ENCODE measurements around the gene NEK9.
"Not testable (repeated sequence)": the region's sequence is repeated elsewhere in the genome, so short reads cannot be mapped to it uniquely, and the experiment has no call there.

NEK9 gene

GRCh38 chr14:75147423-75148071, 20.7 kb upstream of the NEK9 start:
- FAIRE-seq: no peak

GRCh38 chr14:75144944-75145343, 18.1 kb upstream of the NEK9 start:
- no peak for DNase-seq (ENCODE audit: insufficient read length, low spot score)
- FAIRE-seq: no peak

More at GRCh38 chr14:75147423-75148071, 20.7 kb upstream of the NEK9 start:
- DNase-seq (ENCODE audit: insufficient read length, low spot score): no peak

DNA sequence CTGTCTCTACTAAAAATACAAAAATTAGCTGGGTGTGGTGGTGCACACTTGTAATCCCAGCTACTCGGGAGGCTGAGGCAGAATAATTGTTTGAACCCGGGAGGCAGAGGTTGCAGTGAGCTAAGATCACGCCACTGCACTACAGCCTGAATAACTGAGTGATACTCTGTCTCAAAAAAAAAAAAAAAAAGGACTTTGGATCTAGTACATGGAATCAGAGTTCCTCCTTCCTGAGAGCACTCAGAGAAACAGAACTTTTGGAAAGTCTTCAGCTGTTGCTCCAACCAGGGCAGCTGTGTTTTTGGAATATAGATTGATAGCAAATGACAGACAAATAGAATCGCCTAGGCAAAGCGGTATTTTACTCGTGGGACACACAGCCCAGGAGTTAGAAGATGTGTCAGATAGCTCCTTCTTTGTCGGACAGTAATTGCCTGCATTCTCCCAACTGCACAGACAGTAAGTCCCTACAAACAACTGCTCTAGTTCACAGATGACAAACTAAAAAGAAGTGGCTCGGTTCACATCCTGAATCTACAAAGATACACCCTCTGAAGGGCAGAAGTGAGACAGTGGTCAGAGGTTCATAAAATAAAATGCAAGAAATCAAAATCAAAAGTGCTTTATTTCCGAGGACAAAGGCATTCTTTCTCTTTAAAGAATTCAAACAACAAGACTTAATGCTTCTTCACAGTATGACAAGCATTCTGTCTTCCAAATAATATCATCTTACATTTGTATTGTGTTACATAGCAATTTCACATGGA, 17.1 kb upstream of the NEK9 start:
- FAIRE-seq (no peak), DNase-seq (ENCODE audit: insufficient read length, low spot score) (no peak)

DNA sequence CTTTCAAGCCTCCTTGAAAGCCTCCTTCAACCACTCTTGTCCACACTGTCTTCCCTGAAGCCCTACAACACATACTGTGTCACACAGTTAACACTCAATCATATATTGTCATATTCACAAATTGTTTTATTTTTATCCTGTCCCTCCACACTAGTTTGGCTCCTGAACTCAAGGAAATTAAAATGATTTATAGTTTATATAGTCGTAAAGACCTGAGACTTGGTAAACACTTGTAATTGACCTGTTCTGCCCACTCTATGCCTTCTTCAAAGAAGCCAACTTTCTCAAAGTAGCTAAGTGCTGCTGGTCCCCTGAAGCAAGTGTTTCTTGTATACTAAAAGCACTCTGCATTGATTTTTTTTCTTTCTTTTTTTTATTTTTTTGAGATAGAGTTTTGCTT, 15.6 kb upstream of the NEK9 start:
- no peak for DNase-seq (ENCODE audit: insufficient read length, low spot score)
- FAIRE-seq: no peak

GRCh38 chr14:75141967-75142366, 15.1 kb upstream of the NEK9 start:
- DNase-seq (ENCODE audit: insufficient read length, low spot score): no peak

GRCh38 chr14:75141062-75141461, 14.2 kb upstream of the NEK9 start:
- peak; percentile 61 for FAIRE-seq

More at GRCh38 chr14:75141967-75142366, 15.1 kb upstream of the NEK9 start:
- no peak for FAIRE-seq

DNA sequence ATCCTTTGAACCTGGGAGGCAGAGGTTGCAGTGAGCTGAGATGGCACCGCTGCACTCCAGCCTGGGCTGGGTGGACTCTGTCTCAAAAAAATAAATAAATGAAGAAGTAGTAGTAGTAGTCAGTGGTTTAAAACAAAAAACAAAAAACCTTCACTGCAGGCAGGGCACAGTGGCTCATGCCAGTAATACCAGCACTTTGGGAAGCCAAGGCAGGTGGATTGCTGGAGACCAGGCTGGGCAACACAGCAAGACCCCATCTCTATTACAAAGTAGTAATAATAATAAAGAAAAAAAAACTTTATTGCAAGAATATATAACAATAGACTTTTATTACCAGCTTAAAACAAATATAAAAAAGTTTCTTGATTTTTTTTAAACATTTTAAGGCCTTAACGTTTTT, 13.8 kb upstream of the NEK9 start:
- FAIRE-seq (no peak), DNase-seq (ENCODE audit: insufficient read length, low spot score) (no peak)

More at GRCh38 chr14:75141062-75141461, 14.2 kb upstream of the NEK9 start:
- DNase-seq (ENCODE audit: insufficient read length, low spot score): no peak

- FAIRE-seq: no peak
- DNase-seq (ENCODE audit: insufficient read length, low spot score): no peak
Observed at GRCh38 chr14:75139185-75139584, 12.3 kb upstream of the NEK9 start.

- DNase-seq (ENCODE audit: insufficient read length, low spot score) (no peak), FAIRE-seq (peak; percentile 4)
Observed at GRCh38 chr14:75138492-75138891, 11.6 kb upstream of the NEK9 start.

DNA sequence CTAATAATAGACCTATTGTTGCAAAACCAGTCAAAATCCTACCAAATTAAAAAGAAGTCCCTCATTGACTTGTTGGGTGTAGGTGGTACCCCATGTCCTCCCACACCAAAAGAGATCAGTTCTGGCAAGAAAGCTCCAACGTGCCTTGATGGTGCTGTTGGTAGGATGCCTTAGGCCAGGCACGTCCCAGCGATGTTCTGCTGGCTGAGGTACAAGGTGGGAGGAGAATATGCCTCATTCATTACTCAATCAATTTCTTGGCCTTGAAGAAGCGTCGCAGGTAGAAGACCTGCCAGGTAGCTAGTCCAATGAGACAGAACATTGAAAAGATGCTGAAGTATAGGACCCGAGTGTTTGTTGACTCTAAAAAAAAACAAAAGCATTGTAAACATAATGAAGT, 7.8 kb upstream of the NEK9 start:
- DNase-seq (ENCODE audit: insufficient read length, low spot score) (no peak), FAIRE-seq (no peak)

- no peak for DNase-seq (ENCODE audit: insufficient read length, low spot score)
- no peak for FAIRE-seq
Observed at GRCh38 chr14:75133597-75133996, 6.7 kb upstream of the NEK9 start.

DNA sequence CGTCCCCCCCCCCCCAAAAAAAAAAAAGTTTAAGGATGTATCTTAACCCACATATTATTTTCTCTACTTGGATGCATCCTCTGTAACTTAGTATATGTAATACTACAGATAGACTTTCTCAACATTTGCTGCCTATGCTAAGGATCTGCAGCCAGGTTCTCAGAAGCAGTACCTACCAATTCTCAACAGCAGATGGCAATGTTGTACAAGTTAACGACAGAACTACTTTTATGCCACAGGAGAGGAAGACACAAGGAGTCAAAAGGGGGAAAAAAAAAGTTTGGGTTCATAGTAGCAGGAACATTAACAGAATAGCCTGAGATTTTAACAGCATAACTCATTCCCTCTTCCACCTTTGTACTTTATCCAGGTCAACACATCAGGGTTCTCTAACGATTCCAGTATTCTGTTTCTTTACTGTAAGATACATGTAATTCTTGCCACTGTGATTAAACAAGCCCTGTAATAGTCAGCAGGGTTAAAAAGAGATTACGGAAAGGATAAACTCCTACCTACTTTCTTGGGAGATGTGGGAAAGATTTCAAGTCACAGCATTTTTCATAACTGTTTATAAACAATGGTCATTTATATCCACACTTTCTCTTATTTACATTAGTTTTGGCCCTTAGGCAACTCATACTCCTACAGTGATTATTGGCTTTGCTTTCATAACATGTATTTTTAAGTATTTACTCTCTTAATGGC, 5.7 kb upstream of the NEK9 start:
- DNase-seq (ENCODE audit: insufficient read length, low spot score) (no peak), FAIRE-seq (peak; percentile 97)

DNA sequence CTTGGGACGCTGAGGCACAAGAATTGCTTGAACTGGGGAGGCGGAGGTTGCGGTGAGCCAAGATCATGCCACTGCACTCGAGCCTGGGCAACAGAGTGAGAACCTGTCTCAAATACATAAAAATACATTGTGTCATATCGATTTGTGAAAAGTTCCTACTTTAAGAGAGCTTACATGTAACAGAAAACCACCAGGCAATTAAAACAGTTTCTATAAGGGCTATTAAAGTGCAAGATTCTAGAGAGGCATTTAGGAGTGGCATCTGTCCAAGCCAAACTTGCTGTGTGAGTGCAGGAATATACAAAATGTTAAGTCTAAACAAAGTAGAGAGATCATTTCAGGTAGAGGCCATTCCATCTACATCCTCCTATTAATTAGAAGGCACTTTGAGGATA, 1.7 kb upstream of the NEK9 start:
- FAIRE-seq: no peak
- DNase-seq (ENCODE audit: insufficient read length, low spot score): no peak

- FAIRE-seq: no peak
- DNase-seq (ENCODE audit: insufficient read length, low spot score): no peak
Observed at GRCh38 chr14:75127903-75128595, 1.2 kb upstream of the NEK9 start.

GRCh38 chr14:75127474-75127820, 599 bp upstream of the NEK9 start:
- not testable (repeated sequence) for DNase-seq (ENCODE audit: insufficient read length, low spot score); FAIRE-seq

GRCh38 chr14:75126121-75126544, 715 bp downstream of the NEK9 start:
- FAIRE-seq: peak; percentile 58
- no peak for DNase-seq (ENCODE audit: insufficient read length, low spot score)

GRCh38 chr14:75125617-75126016, 1.2 kb downstream of the NEK9 start:
- DNase-seq (ENCODE audit: insufficient read length, low spot score): no peak
- no peak for FAIRE-seq

GRCh38 chr14:75123991-75124390, 2.9 kb downstream of the NEK9 start:
- no peak for DNase-seq (ENCODE audit: insufficient read length, low spot score)
- no peak for FAIRE-seq

- no peak for DNase-seq (ENCODE audit: insufficient read length, low spot score)
- no peak for FAIRE-seq
Observed at GRCh38 chr14:75121552-75121951, 5.3 kb downstream of the NEK9 start.

- FAIRE-seq: no peak
Observed at GRCh38 chr14:75120541-75121291, 6.1 kb downstream of the NEK9 start.

More at GRCh38 chr14:75120541-75121291, 6.1 kb downstream of the NEK9 start:
- no peak for DNase-seq (ENCODE audit: insufficient read length, low spot score)
